Endometrial microvascular endothelial cells (primary cell): Measurements from ENCODE around the gene DGKB. TPM values are rescaled to one million over a fixed set of nuclear protein-coding genes. Genes with fewer than 3 reads are reported as not detected.

Experiments
- in situ Hi-C: cut with HindIII; loops from 2 replicates; pipeline ENCODE4 v1.10.0; 2017; ENCODE audit warnings: low sequenced_read_pairs, low pct_unique_long_range_greater_than_20kb; ENCODE audit errors: inconsistent ontology term
- total RNA-seq: library from RNA; depleted of rRNA; stranded (reverse); fragments of >200 nt; gene quantifications from one replicate; pipeline ENCODE4 v1.2.3, GENCODE V29; 2015; ENCODE audit errors: inconsistent ontology term

The DGKB gene
- not detected for total RNA-seq

DNA sequence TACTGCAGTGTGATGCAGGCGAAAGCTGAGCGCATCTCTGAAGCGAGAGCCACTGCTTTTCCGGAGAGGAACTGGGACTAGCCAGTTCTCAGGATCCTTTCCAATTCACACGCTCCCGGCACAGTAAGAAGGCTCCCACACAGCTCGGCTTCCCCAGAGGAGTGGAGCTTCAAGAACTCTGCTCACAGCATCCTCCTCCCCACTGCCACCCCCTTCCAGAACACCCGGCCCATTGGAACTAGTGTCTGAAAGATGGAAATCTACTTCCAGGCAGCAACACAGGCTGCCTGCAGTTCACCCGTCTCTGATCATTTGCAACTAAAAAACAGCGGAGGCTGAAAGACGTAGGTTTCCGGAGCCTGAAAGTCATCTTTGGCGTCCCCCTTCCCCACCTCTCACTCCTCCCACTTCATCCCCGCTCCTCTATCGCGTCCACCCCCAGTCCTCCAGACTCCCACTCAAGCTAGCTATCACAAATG, at the start of gene DGKB:
TSS of gene DGKB (minus strand) at position 163 of the 479 bp plus-strand sequence.
- in situ Hi-C loops: no loop called here

DNA sequence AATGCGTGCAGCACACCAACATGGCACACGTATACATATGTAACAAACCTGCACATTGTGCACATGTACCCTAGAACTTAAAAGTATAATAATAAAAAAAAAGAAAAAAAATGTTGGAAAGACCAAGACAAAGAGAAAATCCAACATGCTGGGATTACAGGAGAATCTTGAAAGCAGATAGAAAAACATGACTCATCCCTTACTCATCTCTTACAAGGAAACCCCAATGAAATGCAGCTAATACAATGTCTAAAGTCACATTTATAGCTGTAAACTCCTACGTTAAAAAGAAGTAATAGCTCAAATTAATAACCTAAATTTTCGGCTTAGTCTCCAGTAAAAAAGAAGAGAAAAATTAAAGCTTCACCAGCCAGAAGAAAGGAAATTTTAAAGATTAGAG, 47.5 kb upstream of the DGKB start:
- in situ Hi-C loops: no loop called here

DNA sequence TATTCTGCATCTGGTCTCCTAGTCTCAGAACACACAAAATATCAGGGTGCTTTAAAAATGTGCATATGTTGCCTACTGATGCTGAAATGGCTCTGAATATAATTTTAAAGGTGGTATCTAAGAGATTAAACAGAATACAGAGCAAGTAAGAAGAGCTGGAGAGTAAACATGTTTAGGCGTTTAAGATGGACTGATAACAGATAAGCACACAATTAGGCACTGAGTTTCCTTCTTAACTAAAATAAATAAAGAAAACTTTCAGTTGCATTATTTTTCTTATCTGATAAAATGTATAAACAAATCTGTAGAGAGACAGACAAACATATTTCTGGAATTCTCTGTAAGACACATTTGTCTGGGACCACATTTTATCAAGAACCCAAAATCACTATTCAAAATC, 35.6 kb upstream of the DGKB start:
- in situ Hi-C loops: no loop called here

DNA sequence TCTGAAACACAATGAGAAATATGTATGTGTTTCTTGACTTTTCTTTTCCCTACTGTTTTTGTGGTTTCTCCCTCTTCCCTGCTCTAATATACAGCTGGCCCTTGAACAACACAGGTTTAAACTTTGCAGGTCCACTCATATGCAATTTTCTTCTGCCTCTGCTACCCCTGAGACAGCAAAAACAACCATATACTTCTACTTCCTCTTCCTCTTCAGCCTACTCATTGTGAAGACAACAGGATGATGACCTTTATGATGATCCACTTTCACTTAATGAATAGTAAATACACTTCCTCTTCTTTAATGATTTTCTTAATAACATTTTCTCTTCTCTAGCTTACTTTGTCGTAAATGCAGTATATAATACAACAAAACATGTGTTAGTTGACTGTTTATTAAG, 35.0 kb upstream of the DGKB start:
- in situ Hi-C loops: no loop called here

GRCh38 chr7:14936554-14936953, 34.0 kb upstream of the DGKB start:
- in situ Hi-C loops: no loop called here

- in situ Hi-C loops: no loop called here
Observed at GRCh38 chr7:14934839-14935238, 32.3 kb upstream of the DGKB start.

DNA sequence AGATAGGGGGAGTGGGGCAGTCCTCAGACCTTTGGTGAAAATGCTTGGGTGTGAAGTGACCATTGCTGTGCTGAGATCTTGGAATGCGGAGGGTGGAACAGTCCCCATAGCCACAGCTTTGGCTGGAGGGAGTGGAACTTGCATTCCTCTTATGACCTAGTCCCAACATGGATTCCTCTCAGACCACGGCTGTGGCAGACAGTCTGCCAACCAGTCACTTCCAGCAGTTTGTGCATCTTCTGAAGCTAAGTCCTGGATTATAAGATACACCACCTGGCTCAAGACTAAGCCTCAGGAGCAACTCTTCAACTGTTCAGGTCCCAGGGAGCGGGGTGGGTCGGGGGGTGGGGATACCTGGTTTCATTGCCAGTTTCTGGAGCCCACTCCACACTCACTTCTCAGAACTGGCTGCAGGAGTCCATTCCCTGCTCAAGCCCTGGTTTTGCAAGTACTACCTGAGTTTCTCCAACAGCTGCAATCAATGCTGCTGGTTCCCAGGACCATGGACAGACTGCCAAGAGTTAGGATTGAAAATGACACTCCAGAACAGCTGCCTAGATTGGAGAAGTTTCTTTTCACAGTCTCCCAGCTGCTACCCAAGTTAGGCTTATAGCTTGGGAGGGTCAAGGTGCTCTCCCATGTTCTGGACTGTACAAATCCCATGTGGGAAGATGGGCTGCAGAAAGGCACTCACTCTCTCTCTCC, 29.1 kb upstream of the DGKB start:
- in situ Hi-C loops: no loop called here

DNA sequence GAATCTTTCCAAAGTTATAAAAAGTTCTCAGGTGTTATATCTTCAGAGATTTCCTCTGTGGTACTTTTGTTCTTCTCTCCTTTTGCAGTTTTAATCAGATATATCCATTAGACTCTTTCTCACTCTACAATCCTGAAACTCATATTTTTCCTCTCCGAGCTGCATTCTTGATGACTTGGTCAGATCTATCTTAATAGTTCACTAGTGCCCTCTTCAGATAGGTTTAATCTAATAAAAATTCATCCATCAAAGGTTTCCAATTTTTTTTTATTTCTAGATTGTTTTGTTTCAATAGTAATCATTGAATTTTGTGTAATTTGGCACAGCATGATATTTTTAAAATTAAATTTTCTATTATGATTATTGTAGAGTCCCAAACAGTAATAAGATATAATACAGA, 21.8 kb upstream of the DGKB start:
- in situ Hi-C loops: no loop called here

DNA sequence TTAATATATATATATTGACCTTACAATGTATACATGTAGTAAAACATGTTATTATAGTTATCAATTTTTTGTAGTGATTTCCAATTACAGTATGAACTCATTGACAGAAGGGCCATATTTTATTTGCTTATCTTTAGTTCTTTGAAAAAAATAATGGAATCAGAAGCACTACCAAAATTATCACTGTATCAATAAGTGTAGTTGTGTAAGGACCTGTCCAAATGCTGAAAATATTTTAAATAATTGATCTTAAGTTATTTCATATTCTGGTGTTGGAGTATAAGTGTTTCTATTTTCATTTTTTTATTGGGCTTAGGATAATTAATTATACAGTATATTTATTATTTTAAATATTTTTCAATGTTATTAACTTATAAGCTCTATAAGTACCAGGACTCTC, 8.5 kb upstream of the DGKB start:
- in situ Hi-C loops: no loop called here

- in situ Hi-C loops: no loop called here
Observed at GRCh38 chr7:14908697-14909096, 6.1 kb upstream of the DGKB start.

GRCh38 chr7:14905764-14906163, 3.2 kb upstream of the DGKB start:
- in situ Hi-C loops: no loop called here

DNA sequence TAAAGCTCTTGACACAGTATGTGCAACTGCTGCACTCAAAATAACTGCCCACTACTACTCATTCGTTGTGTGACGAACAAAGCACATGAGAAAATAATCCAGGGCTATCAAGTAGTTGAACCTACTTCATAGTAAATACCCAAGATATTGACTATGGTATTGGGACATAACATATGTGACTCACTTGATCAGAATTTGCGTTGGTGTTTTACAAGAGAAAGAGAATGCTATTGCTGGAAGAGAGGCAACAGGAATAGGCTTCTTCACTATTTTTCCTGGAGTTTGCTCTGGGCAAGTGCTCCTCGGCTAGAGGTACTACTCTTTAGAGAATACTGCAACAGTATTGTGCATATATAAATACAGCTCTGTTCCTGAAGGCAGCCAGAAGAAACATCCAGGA, 2.5 kb downstream of the DGKB start:
- in situ Hi-C loops: no loop called here

GRCh38 chr7:14899030-14899429, 3.5 kb downstream of the DGKB start:
- in situ Hi-C loops: no loop called here

GRCh38 chr7:14896461-14896860, 6.1 kb downstream of the DGKB start:
- in situ Hi-C loops: no loop called here

DNA sequence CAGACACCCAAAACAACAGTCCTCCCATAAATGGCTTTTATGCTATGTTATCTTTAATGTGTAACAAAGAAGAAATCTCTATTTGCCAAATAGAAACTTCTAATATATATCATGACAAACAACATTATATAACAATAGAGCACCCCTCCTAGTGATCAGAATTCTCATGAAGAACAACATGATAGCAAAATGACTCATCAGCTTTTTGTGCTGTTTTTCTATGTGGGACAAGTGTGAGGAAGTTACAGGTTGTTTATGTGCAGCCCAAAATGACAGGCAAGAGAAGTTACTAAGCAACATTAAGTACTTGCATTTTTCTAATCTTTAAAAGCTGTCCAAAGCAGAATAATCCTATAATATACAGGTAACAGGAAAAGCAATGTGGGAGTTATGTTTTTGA, 7.7 kb downstream of the DGKB start:
- in situ Hi-C loops: no loop called here

GRCh38 chr7:14892961-14893360, 9.6 kb downstream of the DGKB start:
- in situ Hi-C loops: no loop called here

- in situ Hi-C loops: no loop called here
Observed at GRCh38 chr7:14891289-14891688, 11.3 kb downstream of the DGKB start.

DNA sequence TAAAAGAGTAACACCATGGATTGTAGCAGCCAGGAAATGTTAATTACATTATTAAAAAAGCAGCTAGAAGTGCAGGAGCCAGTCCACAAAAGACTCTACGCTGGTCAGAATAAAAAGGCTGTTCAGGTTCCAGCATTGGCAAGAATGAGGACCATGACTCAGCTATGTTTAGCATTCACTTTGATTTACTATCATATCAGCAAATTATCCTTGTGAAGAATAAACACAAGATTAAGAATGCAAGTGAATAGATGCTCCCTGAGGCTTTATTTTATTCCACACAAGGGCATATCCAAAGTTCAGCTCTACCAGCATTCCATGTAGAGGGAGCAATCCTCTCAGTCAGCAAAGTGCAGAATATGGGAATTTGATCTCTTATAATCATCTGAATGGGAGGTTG, 13.6 kb downstream of the DGKB start:
- in situ Hi-C loops: no loop called here

DNA sequence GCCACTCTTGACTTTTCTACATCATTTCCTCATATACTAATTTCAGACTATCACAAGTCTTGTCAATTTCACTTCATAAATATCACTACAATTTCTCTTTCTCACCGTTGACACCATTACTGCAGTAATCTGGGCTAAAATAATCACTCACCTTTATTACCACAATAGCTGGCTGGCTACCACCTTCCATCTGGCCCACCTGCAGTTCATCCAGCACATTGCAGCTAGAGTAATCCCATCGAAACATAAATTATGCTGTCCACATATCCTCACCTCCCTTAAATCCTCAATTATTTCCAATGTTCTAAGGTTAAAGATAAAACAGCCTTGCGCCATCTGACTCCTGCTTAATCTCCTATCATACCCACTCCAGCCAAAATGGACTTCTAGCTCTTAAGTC, 16.0 kb downstream of the DGKB start:
- in situ Hi-C loops: no loop called here

DNA sequence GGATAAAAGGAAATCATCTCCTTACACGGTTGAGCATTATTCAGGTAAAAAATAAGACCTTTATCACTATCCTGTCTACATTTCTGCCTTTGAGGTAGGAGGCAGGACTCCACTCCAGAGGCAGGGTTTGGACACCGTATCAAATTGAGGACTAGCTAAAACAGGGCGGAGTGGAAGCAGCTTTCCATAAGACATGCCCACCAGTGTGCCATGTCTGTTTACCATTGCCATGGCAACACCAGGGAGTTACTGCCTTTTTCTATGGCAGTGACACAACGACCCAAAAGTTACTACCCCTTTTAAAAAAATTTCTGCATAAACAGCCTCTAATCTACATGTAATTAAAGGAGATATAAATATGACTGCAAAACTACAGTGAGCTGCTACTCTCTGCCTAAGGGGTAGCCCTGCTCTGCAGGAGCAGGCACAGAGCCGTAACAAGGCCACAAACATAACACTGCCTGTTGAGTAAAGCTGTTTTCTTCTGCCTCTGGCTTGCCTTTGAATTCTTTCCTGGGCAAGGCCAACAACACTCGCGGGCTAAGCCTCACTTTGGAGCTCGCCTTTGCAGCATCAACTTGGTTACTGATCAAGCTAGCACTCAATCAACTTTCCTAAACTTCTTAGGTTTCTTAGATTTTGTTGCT, 26.5 kb downstream of the DGKB start:
- in situ Hi-C loops: no loop called here

GRCh38 chr7:14871880-14872279, 30.7 kb downstream of the DGKB start:
- in situ Hi-C loops: no loop called here
